Heart left ventricle (tissue), 13 donors: ENCODE measurements around the gene LEPR.

Experiments used
- CTCF ChIP-seq, 12 donors: fragments of 200-600 bp; sonication (generic) in 4 of 12; IDR thresholded peaks; one replicate each; pipeline versions ENCODE4 v1.5.0 to v1.8.0; 2018 to 2022; ENCODE audit warnings: antibody characterized with exemption in 12 of 12, mild to moderate bottlenecking in 5 of 12
- POLR2A ChIP-seq, 2 donors: fragments of 450-650 bp; IDR thresholded peaks; one replicate each; pipeline ENCODE4 v1.6.1; 2017; ENCODE audit warnings: antibody characterized with exemption in 2 of 2, mild to moderate bottlenecking in 2 of 2, moderate library complexity in 2 of 2
- donor health status: ischemic (EF 13 %, LVEDD 7.1; RV severe dilation, severe dysfunction).
- donor health status: DM: no; HTN: yes; CAD: no.
- donor health status: DM: no; HTN: no; CAD: no.
- donor health status: ischemic (EF 25% LVEDD 6.9; RV normal size, moderate dysfunction).
- donor health status: ischemic (EF 25% LVEDD 5.7; RV mildly dilated, moderate dysfunction).
- donor health status: ischemic (EF 35%, LVEDD 5.7; RV mildly dilated, moderate dysfunction).
- donor health status: nonischemic (EF 11% LVEDD 7.7; RV severe dilation, severe dysfunction).
- donor health status: DM: yes; HTN: yes; CAD: no.
- donor health status: PGD.
- donor health status: ischemic (EF 29% LVEDD 5.4; RV normal size, mild dysfunction).
- donor health status: nonischemic (EF 23%, LVEDD 6.1; RV moderate dilation, normal function).

DNA sequence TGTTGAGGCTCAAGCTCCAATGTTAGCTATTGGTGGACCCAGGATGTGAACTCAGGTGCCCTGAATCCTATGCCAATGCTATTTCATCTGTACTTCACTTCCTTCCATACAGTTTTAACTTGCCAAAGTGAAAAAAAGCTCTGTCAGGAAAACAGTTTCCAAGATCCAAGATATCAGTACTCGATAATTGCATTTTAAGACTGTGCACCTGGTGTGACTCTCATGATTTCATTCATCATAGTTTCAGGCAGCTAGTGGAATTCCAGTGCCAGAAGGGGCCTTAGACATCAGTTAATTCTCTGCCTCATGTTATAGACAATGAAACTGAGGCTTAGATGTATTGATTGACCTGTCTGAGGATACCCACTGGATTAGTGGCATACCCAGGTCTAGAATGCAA lies 26.5 kb upstream of the LEPR start:
- TF ChIP-seq CTCF (IDR thresholded peaks at IDR 0.05): no peak
- no peak for TF ChIP-seq POLR2A (IDR thresholded peaks at IDR 0.05)
